Upper lobe of right lung (tissue), 1 donor: Measurements from ENCODE around the gene KDELR3. TPM values are rescaled to one million over a fixed set of nuclear protein-coding genes. Genes with fewer than 3 reads are reported as not detected.

Experiments used
- ATAC-seq: fragments of 200-7000 bp; cut with Tn5 transposase; one replicate; pipeline ENCODE4 v1.9.1; 2020; ENCODE audit warnings: mild to moderate bottlenecking, moderate library complexity
- DNase-seq: peaks from one replicate; pipeline ENCODE4 v3.0.0-alpha.2; 2020
- H3K27ac ChIP-seq: fragments of 200-600 bp; one replicate; pipeline ENCODE4 v1.8.0; 2022
- H3K27me3 ChIP-seq: fragments of 200-600 bp; one replicate; pipeline ENCODE4 v1.8.0; 2022; ENCODE audit warnings: mild to moderate bottlenecking
- H3K36me3 ChIP-seq: fragments of 200-600 bp; one replicate; pipeline ENCODE4 v1.8.0; 2022
- H3K4me1 ChIP-seq: fragments of 200-600 bp; one replicate; pipeline ENCODE4 v1.8.0; 2022
- H3K4me3 ChIP-seq: fragments of 200-600 bp; one replicate; pipeline ENCODE4 v1.8.0; 2022; ENCODE audit warnings: mild to moderate bottlenecking
- H3K9me3 ChIP-seq: fragments of 200-600 bp; one replicate; pipeline ENCODE4 v1.8.0; 2022
- CTCF ChIP-seq: fragments of 200-600 bp; IDR thresholded peaks from one replicate; pipeline ENCODE4 v1.8.0; 2022; ENCODE audit warnings: antibody characterized with exemption
- intact Hi-C: fragments of 100-400 bp; cut with DNase I; formaldehyde crosslinking; loops from one replicate; pipeline ENCODE4 v1.11.0; 2022
- total RNA-seq: library from RNA; stranded (reverse); fragmentation: NEBNext Ultra II Directional; extraction: Animal tissue kit (Norgen Biotek cat#: 25700); gene quantifications from one replicate; pipeline ENCODE4 v1.2.1, GENCODE V29; 2021
- donor health status: DM: no; HTN: yes; CAD: no; lungs with severe emphysema.

KDELR3 gene
- total RNA-seq, 1 donor from 2014 or later: 5.9 TPM

GRCh38 chr22:38484244-38484643, 16.3 kb downstream of the KDELR3 start:
- no peak for TF ChIP-seq CTCF
- Histone ChIP-seq H3K36me3 (peaks cover 94% of the 10 kb centered on the region), H3K27me3 (no peaks in the 10 kb centered on the region), H3K9me3 (no peaks in the 10 kb centered on the region), H3K4me3 (no peak overlapping the region), H3K27ac (no peak overlapping the region), H3K4me1 (no peaks in the 10 kb centered on the region)
- ATAC-seq (no peak), DNase-seq (no peak)
- intact Hi-C loops: no loop called here

GRCh38 chr22:38485783-38486182, 17.9 kb downstream of the KDELR3 start:
- intact Hi-C loops: no loop called here
- no peak overlapping the region for H3K4me3 ChIP-seq
- no peak overlapping the region for H3K27ac ChIP-seq
- DNase-seq (no peak), ATAC-seq (peak; percentile 84)
- no peak for TF ChIP-seq CTCF
- H3K36me3 ChIP-seq: peaks cover 100% of the 10 kb centered on the region
- no peaks in the 10 kb centered on the region for H3K9me3 ChIP-seq
- no peaks in the 10 kb centered on the region for H3K27me3 ChIP-seq
- H3K4me1 ChIP-seq: peaks cover 2% of the 10 kb centered on the region

- Histone ChIP-seq H3K27me3 (no peaks in the 10 kb centered on the region), H3K4me3 (no peak overlapping the region), H3K9me3 (no peaks in the 10 kb centered on the region), H3K27ac (no peak overlapping the region), H3K4me1 (peaks cover 10% of the 10 kb centered on the region), H3K36me3 (peaks cover 100% of the 10 kb centered on the region)
- no peak for DNase-seq
- TF ChIP-seq CTCF: no peak
- intact Hi-C loops: no loop called here
- no peak for ATAC-seq
These were observed 20.1 kb downstream of the KDELR3 start for GRCh38 chr22:38487946-38488345.

- ATAC-seq: no peak
- no peak overlapping the region for H3K4me3 ChIP-seq
- H3K4me1 ChIP-seq: peaks cover 10% of the 10 kb centered on the region
- DNase-seq: no peak
- no peaks in the 10 kb centered on the region for H3K9me3 ChIP-seq
- H3K36me3 ChIP-seq: peaks cover 100% of the 10 kb centered on the region
- H3K27me3 ChIP-seq: no peaks in the 10 kb centered on the region
- no peak for TF ChIP-seq CTCF
- H3K27ac ChIP-seq: no peak overlapping the region
- intact Hi-C loops: no loop called here
These were observed 21.2 kb downstream of the KDELR3 start for GRCh38 chr22:38489142-38489541.

GRCh38 chr22:38489561-38490145, 21.8 kb downstream of the KDELR3 start:
- intact Hi-C loops: no loop called here
- no peak for TF ChIP-seq CTCF
- ATAC-seq (peak; percentile 24), DNase-seq (no peak)
- peaks cover 100% of the 10 kb centered on the region for H3K36me3 ChIP-seq
- no peak overlapping the region for H3K4me3 ChIP-seq
- H3K27ac ChIP-seq: no peak overlapping the region
- peaks cover 10% of the 10 kb centered on the region for H3K4me1 ChIP-seq
- no peaks in the 10 kb centered on the region for H3K9me3 ChIP-seq
- H3K27me3 ChIP-seq: no peaks in the 10 kb centered on the region

GRCh38 chr22:38490475-38490874, 22.6 kb downstream of the KDELR3 start:
- ATAC-seq (no peak), DNase-seq (no peak)
- Histone ChIP-seq H3K4me3 (no peak overlapping the region), H3K9me3 (no peaks in the 10 kb centered on the region), H3K4me1 (peaks cover 10% of the 10 kb centered on the region), H3K27me3 (no peaks in the 10 kb centered on the region), H3K36me3 (peaks cover 100% of the 10 kb centered on the region), H3K27ac (no peak overlapping the region)
- intact Hi-C loops: no loop called here
- no peak for TF ChIP-seq CTCF
